ENCODE data around the gene ZNRF3.
A peak's percentile ranks its signal among the peaks of the same experiment; 100 is the strongest.
"Not testable (repeated sequence)": the region's sequence is repeated elsewhere in the genome, so short reads cannot be mapped to it uniquely, and the experiment has no call there.

ZNRF3 gene

GRCh38 chr22:29069463-29069862, 186.1 kb downstream of the ZNRF3 start:
- no peak for DNase-seq (ENCODE audit: low spot score)

GRCh38 chr22:29070490-29070889, 187.1 kb downstream of the ZNRF3 start:
- no peak for DNase-seq (ENCODE audit: low spot score)

GRCh38 chr22:29071261-29072045, 188.1 kb downstream of the ZNRF3 start:
- no peak for DNase-seq (ENCODE audit: low spot score)

- peak; percentile 79 for DNase-seq (ENCODE audit: low spot score)
Measured at GRCh38 chr22:29072193-29072978, 189.0 kb downstream of the ZNRF3 start.

GRCh38 chr22:29072979-29073617, 189.7 kb downstream of the ZNRF3 start, which contains the start of gene KREMEN1:
KREMEN1 (plus strand) TSS chr22:29073035; CDS start chr22:29073131, 96 bp downstream.
- DNase-seq (ENCODE audit: low spot score), result no peak

GRCh38 chr22:29073618-29074275, 190.4 kb downstream of the ZNRF3 start:
- DNase-seq (ENCODE audit: low spot score), result no peak

- DNase-seq (ENCODE audit: low spot score), result no peak
Measured at GRCh38 chr22:29074276-29074772, 191.0 kb downstream of the ZNRF3 start.

GRCh38 chr22:29078036-29078868, 194.9 kb downstream of the ZNRF3 start:
- no peak for DNase-seq (ENCODE audit: low spot score)

- no peak for DNase-seq (ENCODE audit: low spot score)
Measured at GRCh38 chr22:29078869-29079207, 195.5 kb downstream of the ZNRF3 start.

- no peak for DNase-seq (ENCODE audit: low spot score)
Measured at GRCh38 chr22:29079218-29079901, 196.0 kb downstream of the ZNRF3 start.

- no peak for DNase-seq (ENCODE audit: low spot score)
Measured at GRCh38 chr22:29080106-29080975, 197.0 kb downstream of the ZNRF3 start.

GRCh38 chr22:29081517-29082236, 198.3 kb downstream of the ZNRF3 start:
- no peak for DNase-seq (ENCODE audit: low spot score)

- no peak for DNase-seq (ENCODE audit: low spot score)
Measured at GRCh38 chr22:29082826-29083545, 199.6 kb downstream of the ZNRF3 start.

GRCh38 chr22:29083576-29083932, 200.2 kb downstream of the ZNRF3 start:
- not testable (repeated sequence) for DNase-seq (ENCODE audit: low spot score)

- DNase-seq (ENCODE audit: low spot score), result no peak
Measured at GRCh38 chr22:29083933-29084591, 200.7 kb downstream of the ZNRF3 start.

- DNase-seq (ENCODE audit: low spot score), result no peak
Measured at GRCh38 chr22:29087012-29087411, 203.6 kb downstream of the ZNRF3 start.

GRCh38 chr22:29088809-29089208, 205.4 kb downstream of the ZNRF3 start:
- no peak for DNase-seq (ENCODE audit: low spot score)

GRCh38 chr22:29089507-29089906, 206.1 kb downstream of the ZNRF3 start:
- DNase-seq (ENCODE audit: low spot score), result no peak
